Activated T-cell treated with anti-CD3 and anti-CD28 coated beads, Interleukin-2, amount 50 U/mL, for 48 hours (primary cell): ENCODE measurements around the gene CCDC88C.
A peak's percentile ranks its signal among the peaks of the same experiment; 100 is the strongest.

Source experiments
- DNase-seq, 2 experiments: peaks; one replicate each; pipeline ENCODE4 v3.0.0-alpha.2; 2020

CCDC88C gene

DNA sequence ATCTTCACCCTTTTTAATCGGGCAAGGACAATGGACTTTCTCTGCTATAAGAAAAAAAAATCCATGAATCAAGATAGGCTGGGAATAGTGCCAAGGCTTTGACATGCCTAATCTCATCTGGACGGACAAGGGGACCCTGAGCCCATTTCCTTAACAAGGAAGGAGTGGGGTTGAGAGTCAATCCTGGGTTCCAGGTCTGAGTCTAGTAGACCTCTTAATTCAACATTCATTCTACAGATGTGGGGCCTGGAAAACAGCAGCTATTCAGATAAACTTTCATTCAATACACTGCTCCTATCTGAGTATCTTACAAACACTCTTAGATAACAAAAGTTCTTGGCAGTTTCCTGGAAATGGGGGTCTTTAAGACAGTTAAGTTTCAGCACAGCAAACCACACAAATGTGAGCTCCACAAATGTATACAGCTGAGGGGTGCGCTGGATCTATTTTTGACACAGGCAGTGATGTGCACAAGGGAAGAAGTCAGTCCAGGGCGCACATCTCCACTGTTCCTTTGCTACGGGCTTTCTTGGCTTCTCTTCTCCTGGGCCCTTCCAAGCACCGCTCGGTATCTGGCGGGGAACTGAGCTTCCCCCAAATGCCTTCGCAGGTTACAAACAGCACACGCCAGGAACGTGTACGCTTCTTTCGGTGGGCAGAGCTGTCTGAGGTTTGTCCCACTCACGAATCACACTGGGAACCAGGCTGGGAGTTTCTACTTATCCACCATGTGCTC is 90.9 kb downstream of the CCDC88C start:
- DNase-seq, result no peak

GRCh38 chr14:91324606-91325575 is 92.7 kb downstream of the CCDC88C start:
- no peak for DNase-seq

- DNase-seq, result peak; percentile 97 to 99
Observed at GRCh38 chr14:91323671-91324605, 93.7 kb downstream of the CCDC88C start.

GRCh38 chr14:91323031-91323430 is 94.6 kb downstream of the CCDC88C start:
- DNase-seq, result no peak

DNA sequence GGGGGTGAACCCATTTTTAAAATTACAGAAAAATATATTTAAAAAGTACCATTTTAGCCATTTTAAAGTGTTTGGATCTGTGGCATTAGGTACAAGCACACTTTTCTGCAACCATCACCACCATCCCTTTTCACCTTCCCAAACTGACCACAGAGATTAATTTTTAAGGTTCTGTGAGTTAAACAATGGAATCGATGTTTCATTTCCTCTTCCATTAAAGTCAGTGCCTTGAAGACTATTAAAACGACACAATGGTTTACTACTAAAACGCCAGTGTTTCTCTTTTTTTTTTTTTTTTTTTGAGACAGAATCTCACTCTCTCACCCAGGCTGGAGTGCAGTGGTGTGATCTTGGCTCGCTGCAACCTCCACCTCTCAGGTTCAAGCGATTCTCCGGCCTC is 95.0 kb downstream of the CCDC88C start:
- no peak for DNase-seq

- no peak for DNase-seq
Observed at GRCh38 chr14:91321131-91321530, 96.5 kb downstream of the CCDC88C start.

DNA sequence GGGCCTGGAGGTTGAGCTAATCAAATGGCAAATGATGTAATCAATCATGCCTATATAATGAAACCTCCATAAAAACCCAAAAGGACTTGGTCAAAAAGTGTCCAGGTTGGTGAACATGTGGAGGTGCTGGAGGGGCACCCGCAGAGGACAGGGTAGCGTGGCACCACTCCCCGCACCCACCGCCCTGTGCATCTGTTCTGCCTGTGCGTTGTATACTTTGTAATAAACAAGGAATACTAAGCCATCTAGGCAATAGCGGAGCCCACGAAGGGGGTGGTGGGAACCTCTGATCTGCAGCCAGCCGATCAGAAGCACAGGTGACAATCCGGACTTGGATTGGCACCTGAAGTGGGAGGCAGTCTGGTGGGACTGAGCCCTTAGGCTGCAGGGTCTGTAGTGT is 97.4 kb downstream of the CCDC88C start:
- DNase-seq, result no peak

- no peak for DNase-seq
Observed at GRCh38 chr14:91318911-91319310, 98.7 kb downstream of the CCDC88C start.

- DNase-seq, result peak; percentile 88 to 90
Observed at GRCh38 chr14:91317381-91318308, 100.0 kb downstream of the CCDC88C start.

- no peak for DNase-seq
Observed at GRCh38 chr14:91316761-91317160, 100.9 kb downstream of the CCDC88C start.

- peak; percentile 86 to 90 for DNase-seq
Observed at GRCh38 chr14:91315844-91316267, 101.8 kb downstream of the CCDC88C start.

DNA sequence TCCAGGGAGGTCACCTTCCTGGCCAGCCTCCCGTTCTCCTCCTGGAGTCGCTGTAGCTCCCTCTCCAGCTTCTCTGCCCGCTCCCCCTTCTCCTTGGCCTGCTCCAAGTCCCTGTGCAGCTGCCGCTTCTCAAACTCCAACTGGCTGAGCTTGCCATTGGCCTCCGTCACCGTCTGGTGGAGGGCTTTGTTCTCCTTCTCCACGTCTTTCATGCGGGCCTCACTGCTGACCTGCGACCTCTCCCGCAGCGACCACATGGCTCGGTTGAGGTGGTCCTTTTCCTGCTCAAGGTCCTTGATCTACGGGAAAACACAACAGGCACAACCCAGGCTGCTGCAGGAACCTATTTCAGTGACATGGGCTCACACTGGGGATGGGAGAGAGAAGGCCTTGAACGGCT is 103.8 kb downstream of the CCDC88C start:
- DNase-seq, result no peak

DNA sequence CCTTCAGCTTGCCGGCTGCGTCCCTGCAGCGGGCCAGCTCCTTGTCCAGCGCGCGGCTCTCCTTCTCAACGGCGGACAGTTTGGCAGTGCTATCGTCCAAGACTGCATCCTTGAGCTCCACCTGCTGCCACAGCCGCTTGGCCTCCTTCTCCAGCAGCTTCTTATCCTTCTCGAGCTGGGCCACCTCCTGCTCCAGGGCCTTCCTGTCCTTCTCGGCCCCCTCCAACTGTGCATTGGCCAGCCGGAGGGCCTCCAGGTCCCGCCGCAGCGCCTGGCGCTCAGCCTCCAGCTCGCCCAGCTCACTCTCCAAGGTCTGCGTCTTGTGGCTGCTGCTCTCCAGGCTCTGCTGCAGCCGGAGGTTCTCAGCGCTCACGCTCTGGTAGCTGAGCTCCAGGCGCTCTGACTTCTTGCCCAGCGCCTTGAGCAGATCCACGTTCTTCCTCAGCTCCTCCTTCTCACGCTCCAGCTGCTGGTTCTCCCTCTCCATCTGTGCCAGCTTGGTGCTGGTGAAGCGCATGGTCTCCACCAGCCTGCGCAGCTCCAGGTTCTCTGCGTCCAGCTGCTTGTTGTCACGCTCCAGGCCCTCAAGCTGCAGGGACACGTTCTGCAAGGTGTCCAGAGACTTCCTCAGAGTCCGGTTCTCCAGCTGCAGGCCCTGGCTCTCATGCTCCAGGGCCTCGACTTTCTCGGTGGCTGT is 104.3 kb downstream of the CCDC88C start:
- DNase-seq, result no peak

DNA sequence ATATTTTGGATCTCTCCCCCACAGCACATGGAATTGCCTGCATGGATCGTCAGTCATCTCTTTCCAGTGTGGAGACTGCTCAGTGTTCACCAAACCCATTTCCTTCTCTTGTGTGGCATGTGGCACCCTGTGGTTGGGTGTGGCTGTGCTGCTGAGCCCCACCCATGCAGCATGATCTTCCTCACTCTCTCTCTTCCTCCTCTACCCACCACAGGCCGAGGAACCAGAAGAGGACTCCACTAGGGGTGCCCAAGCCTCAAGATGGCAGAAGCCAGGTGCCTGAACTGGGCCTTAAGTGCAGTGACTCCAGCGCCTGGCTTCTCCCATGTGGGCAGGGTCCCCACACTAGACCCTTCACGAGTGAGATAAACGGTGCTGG is 106.3 kb downstream of the CCDC88C start:
- DNase-seq, result peak; percentile 52 to 62

DNA sequence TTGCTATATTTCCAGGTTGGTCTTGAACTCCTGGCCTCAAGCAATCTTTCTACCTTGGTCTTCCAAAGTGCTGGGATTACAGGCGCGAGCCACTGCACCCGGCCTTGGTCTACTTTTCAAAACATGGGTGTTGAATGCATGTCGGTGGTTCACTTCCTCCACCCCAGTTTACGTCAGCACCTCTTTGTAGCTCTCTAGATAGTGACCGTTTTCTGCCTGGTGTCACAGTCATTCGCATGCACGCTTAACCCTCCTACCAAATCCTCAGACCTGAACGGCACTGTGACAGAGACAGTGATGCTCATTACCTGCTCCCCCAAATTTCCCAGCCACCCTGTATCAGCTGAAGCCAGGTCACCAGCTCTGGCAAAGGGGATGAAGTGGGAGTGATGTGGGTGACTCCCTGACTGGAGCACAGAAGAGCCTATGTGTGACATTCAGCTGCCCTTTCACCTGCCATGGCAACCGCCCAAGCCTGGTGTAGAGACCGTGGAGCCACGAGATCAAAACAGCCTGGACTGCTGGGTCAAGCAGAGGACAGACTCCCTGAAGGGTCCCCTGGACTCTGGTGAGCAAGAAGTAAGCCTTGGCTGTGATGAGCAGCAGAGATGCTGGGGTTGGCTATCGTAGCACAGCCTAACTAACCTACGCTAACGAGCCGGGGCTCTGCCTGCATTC is 106.9 kb downstream of the CCDC88C start:
- DNase-seq, result peak in 1 of 2 experiments; percentile 37

GRCh38 chr14:91309756-91310280 is 107.8 kb downstream of the CCDC88C start:
- no peak for DNase-seq

GRCh38 chr14:91308337-91308736 is 109.3 kb downstream of the CCDC88C start:
- no peak for DNase-seq

DNA sequence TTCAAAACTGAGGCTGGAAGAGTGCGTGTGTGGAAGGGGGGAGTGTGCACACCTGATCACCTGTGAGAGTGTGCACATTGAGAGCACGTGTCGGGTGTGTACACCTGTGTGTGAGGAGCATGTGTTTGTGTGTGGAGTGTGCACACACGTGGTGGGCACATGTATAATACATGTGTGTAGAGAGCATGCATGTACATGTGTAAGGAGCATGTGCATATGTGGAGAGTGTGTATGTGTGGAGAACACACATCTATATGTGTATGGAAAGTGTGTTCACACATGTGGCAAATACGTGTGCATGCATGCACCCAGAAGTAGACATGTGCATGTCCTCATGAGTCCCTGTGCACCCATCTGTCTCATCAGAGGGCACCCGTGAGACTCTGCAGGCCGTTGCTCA is 110.0 kb downstream of the CCDC88C start:
- no peak for DNase-seq

GRCh38 chr14:91307046-91307445 is 110.6 kb downstream of the CCDC88C start:
- no peak for DNase-seq

DNA sequence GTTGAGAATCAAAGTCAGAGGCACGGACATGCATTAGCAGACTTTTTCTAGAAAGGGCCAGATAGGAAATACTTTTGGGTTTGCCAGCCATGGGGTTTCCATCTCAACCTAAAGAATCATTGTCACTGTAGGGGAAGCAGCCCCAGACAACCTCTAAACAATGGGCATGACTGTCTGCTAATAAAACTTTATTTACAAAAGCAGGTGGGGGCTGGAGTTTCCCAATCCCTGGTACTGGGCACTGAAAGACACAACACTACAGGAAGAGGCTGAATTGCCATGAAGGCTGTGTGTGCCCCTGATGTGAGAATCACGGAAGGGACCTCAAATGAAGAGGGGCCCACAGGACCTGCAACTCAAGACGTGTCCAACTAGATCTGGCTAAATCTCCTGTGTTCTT is 111.1 kb downstream of the CCDC88C start:
- DNase-seq, result no peak
